Endothelial cell of umbilical vein (primary cell): ENCODE results near the gene GNAI1.

Source experiments
- CTCF ChIP-seq, 2 donors: IDR thresholded peaks; 1 replicate in 1 of 2; 2 replicates in 1 of 2; pipeline ENCODE4 v1.5.1; 2011; ENCODE audit warnings: low read length in 2 of 2, mild to moderate bottlenecking in 2 of 2, moderate library complexity in 2 of 2, control low read depth in 1 of 2, inconsistent platforms in 1 of 2, low read depth in 1 of 2; ENCODE audit not compliant: insufficient read depth in 1 of 2; ENCODE audit errors: extremely low read depth in 1 of 2
- EZH2 ChIP-seq: IDR thresholded peaks from 2 replicates; pipeline ENCODE4 v1.6.1; 2012; ENCODE audit warnings: borderline replicate concordance, low read depth, mild to moderate bottlenecking, moderate library complexity, low read length, inconsistent platforms; ENCODE audit not compliant: severe bottlenecking
- FOS ChIP-seq: IDR thresholded peaks from 2 replicates; pipeline ENCODE4 v1.6.1; 2011; ENCODE audit warnings: mild to moderate bottlenecking, low read length, moderate library complexity, borderline replicate concordance; ENCODE audit not compliant: insufficient read depth
- GATA2 ChIP-seq: IDR thresholded peaks from 2 replicates; pipeline ENCODE4 v1.7.0; 2011; ENCODE audit warnings: low read depth, mild to moderate bottlenecking, moderate library complexity, mixed read lengths, low read length; ENCODE audit not compliant: insufficient read length, insufficient read depth
- JUN ChIP-seq: IDR thresholded peaks from 2 replicates; pipeline ENCODE4 v1.6.1; 2011; ENCODE audit warnings: borderline replicate concordance, low read depth; ENCODE audit not compliant: insufficient read length, insufficient read depth
- MAX ChIP-seq: IDR thresholded peaks from 2 replicates; pipeline ENCODE4 v1.6.1; 2011; ENCODE audit not compliant: insufficient read depth, insufficient read length
- MYC ChIP-seq: IDR thresholded peaks from one replicate; pipeline ENCODE4 v1.6.1; 2011; ENCODE audit warnings: mild to moderate bottlenecking, low read depth, low read length
- POLR2A ChIP-seq: IDR thresholded peaks from 2 replicates; pipeline ENCODE4 v1.6.1; 2012; ENCODE audit warnings: low read depth, mild to moderate bottlenecking, control low read depth, low read length
- POLR2AphosphoS5 ChIP-seq: IDR thresholded peaks from 2 replicates; pipeline ENCODE4 v1.6.1; 2012; ENCODE audit warnings: low read depth, mild to moderate bottlenecking, control low read depth, low read length, moderate library complexity; ENCODE audit not compliant: insufficient read depth

- TF ChIP-seq CTCF (IDR thresholded peaks at IDR 0.05; ENCODE audit: extremely low read depth in 1 of 2, insufficient read depth in 1 of 2, low read depth in 1 of 2, low read length in 2 of 2) (no peak), POLR2A (no peak), POLR2AphosphoS5 (no peak), MYC (no peak), EZH2 (no peak), JUN (no peak), FOS (no peak), GATA2 (no peak), MAX (no peak)
Measured at GRCh38 chr7:80159802-80160201, 25.2 kb downstream of the GNAI1 start.
